SU-DHL-6 (cell line): Measurements from ENCODE around the gene CYP4F22.
"Not testable (repeated sequence)": the region's sequence is repeated elsewhere in the genome, so short reads cannot be mapped to it uniquely, and the experiment has no call there.

ENCODE experiments used
- CTCF ChIP-seq: fragments of 200-600 bp; sonication (generic); IDR thresholded peaks from one replicate; pipeline ENCODE4 v1.5.1; 2017; ENCODE audit warnings: antibody characterized with exemption, mild to moderate bottlenecking, low read length, moderate library complexity; ENCODE audit not compliant: insufficient read depth, poor library complexity, severe bottlenecking
- EZH2phosphoT487 ChIP-seq: fragments of 200-600 bp; sonication (generic), shearing (Covaris generic); conservative IDR thresholded peaks from 2 replicates; pipeline ENCODE4 v1.6.1; 2018; ENCODE audit warnings: mild to moderate bottlenecking, antibody characterized with exemption, low read length, moderate library complexity, mixed read lengths

GRCh38 chr19:15592506-15592905 lies 84.2 kb downstream of the CYP4F22 start:
- not testable (repeated sequence) for TF ChIP-seq CTCF, EZH2phosphoT487
